GM23338 (cell line): Measurements from ENCODE around the gene KIAA0513.

Experiments used
- CTCF ChIP-seq, 2 experiments: fragments of 200-600 bp in 1 of 2; sonication (generic) in 1 of 2; conservative IDR thresholded peaks; 2 replicates each; pipeline versions ENCODE4 v1.5.1 to v1.6.1; 2016 to 2017; ENCODE audit warnings: antibody characterized with exemption in 2 of 2, low read depth in 2 of 2, mild to moderate bottlenecking in 2 of 2, moderate library complexity in 1 of 2
- EZH2phosphoT487 ChIP-seq: fragments of 200-600 bp; sonication (generic); IDR thresholded peaks from one replicate; pipeline ENCODE4 v1.8.1; 2018; ENCODE audit warnings: antibody characterized with exemption; ENCODE audit not compliant: unreplicated experiment
- JUNB ChIP-seq: IDR thresholded peaks from one replicate; pipeline ENCODE4 v1.6.1; 2016; ENCODE audit warnings: antibody characterized with exemption; ENCODE audit not compliant: unreplicated experiment
- POLR2AphosphoS5 ChIP-seq: IDR thresholded peaks from 2 replicates; pipeline ENCODE4 v1.6.1; 2016; ENCODE audit warnings: antibody characterized with exemption, low read depth
- REST ChIP-seq: IDR thresholded peaks from one replicate; pipeline ENCODE4 v1.6.1; 2018; ENCODE audit warnings: antibody characterized with exemption; ENCODE audit not compliant: unreplicated experiment
- ZNF331 ChIP-seq: fragments of 250-450 bp; sonication (Bioruptor Pico); IDR thresholded peaks from 2 replicates; pipeline ENCODE4 v1.5.0; 2020; ENCODE audit warnings: low read depth, mild to moderate bottlenecking, moderate library complexity

GRCh38 chr16:85064186-85064585 is 36.6 kb downstream of the KIAA0513 start:
- TF ChIP-seq CTCF (conservative IDR thresholded peaks at IDR 0.05; ENCODE audit: low read depth in 2 of 2) (no peak), EZH2phosphoT487 (no peak), ZNF331 (CRISPR knock-in tag) (no peak), POLR2AphosphoS5 (no peak), JUNB (no peak), REST (no peak)
